K562 (cell line): ENCODE results near the gene RAB13. TPM values are rescaled to one million over a fixed set of nuclear protein-coding genes. Genes with fewer than 3 reads are reported as not detected.

Source experiments
- ARID2 ChIP-seq: fragments of 450-650 bp; IDR thresholded peaks from 2 replicates; pipeline ENCODE4 v1.6.1; 2017; ENCODE audit warnings: antibody characterized with exemption, mild to moderate bottlenecking
- ASH1L ChIP-seq: fragments of 450-650 bp; IDR thresholded peaks from 2 replicates; pipeline ENCODE4 v1.6.1; 2018; ENCODE audit warnings: borderline replicate concordance, mild to moderate bottlenecking, low read depth; ENCODE audit not compliant: partially characterized antibody
- BRD9 ChIP-seq: fragments of 450-650 bp; IDR thresholded peaks from 2 replicates; pipeline ENCODE4 v1.6.1; 2018; ENCODE audit warnings: low read depth; ENCODE audit not compliant: partially characterized antibody
- EZH2 ChIP-seq: IDR thresholded peaks from 2 replicates; pipeline ENCODE4 v1.6.1; 2012; ENCODE audit warnings: low read depth, mild to moderate bottlenecking, inconsistent platforms, low read length, borderline replicate concordance
- HDGF ChIP-seq: fragments of 450-650 bp; IDR thresholded peaks from 2 replicates; pipeline ENCODE4 v1.6.1; 2016
- HIVEP1 ChIP-seq: fragments of 250-450 bp; sonication (Bioruptor Pico); IDR thresholded peaks from 2 replicates; pipeline ENCODE4 v1.4.0; 2020; ENCODE audit warnings: mild to moderate bottlenecking
- HMG20B ChIP-seq: fragments of 250-450 bp; sonication (Bioruptor Pico); IDR thresholded peaks from 2 replicates; pipeline ENCODE4 v1.5.0; 2021; ENCODE audit warnings: mild to moderate bottlenecking
- SMARCB1 ChIP-seq: IDR thresholded peaks from 2 replicates; pipeline ENCODE4 v1.6.1; 2011; ENCODE audit warnings: improper control_type of control experiment, low read depth; ENCODE audit not compliant: insufficient read length
- SOX6 ChIP-seq: fragments of 450-650 bp; IDR thresholded peaks from 2 replicates; pipeline ENCODE4 v1.6.1; 2014; ENCODE audit warnings: mild to moderate bottlenecking
- SREBF1 ChIP-seq: fragments of 150-350 bp; IDR thresholded peaks from 2 replicates; pipeline ENCODE4 v1.6.1; 2014; ENCODE audit warnings: antibody characterized with exemption, low read depth, low read length, borderline replicate concordance
- XRCC5 ChIP-seq: fragments of 200-400 bp; formaldehyde crosslinking; IDR thresholded peaks from 2 replicates; pipeline ENCODE4 v1.6.1; 2017; ENCODE audit warnings: low read depth, mild to moderate bottlenecking, low read length
- ZFPM2 ChIP-seq: fragments of 250-450 bp; sonication (Bioruptor Pico); IDR thresholded peaks from 2 replicates; pipeline ENCODE4 v1.5.1; 2022; ENCODE audit warnings: mild to moderate bottlenecking
- ZNF133 ChIP-seq: fragments of 250-450 bp; sonication (Bioruptor Pico); IDR thresholded peaks from 2 replicates; pipeline ENCODE4 v1.4.0; 2020; ENCODE audit warnings: mild to moderate bottlenecking
- ZNF165 ChIP-seq: fragments of 250-450 bp; sonication (Bioruptor Pico); IDR thresholded peaks from 2 replicates; pipeline ENCODE4 v1.4.0; 2020; ENCODE audit warnings: borderline replicate concordance
- ZNF444 ChIP-seq: fragments of 250-450 bp; sonication (Bioruptor Pico); IDR thresholded peaks from 2 replicates; pipeline ENCODE4 v1.4.0; 2020; ENCODE audit warnings: mild to moderate bottlenecking, moderate library complexity
- ZZZ3 ChIP-seq: fragments of 450-650 bp; IDR thresholded peaks from 2 replicates; pipeline ENCODE4 v1.6.1; 2016; ENCODE audit warnings: antibody characterized with exemption, mild to moderate bottlenecking, moderate library complexity
- polyA plus RNA-seq, 8 experiments: library from polyadenylated mRNA; depleted of rRNA in 4 of 8; stranded (reverse) in 5 of 8; unstranded in 3 of 8; fragments of >200 nt; fragmentation: Nextera tagmentation in 2 of 8; fragmentation: Illumina TruSeq in 1 of 8; extraction: Ambion mirVana in 2 of 8; extraction: Trizol in 1 of 8; gene quantifications; 2 replicates each; pipeline versions ENCODE4 v1.2.1 to v1.2.3, GENCODE V29; 2011 to 2014; ENCODE audit warnings: inconsistent platforms in 1 of 8, missing spikeins in 1 of 8
- total RNA-seq, 7 experiments: library from RNA; depleted of rRNA in 6 of 7; stranded (reverse); fragments of >200 nt in 6 of 7; fragmentation: Illumina TruSeq in 2 of 7; extraction: Trizol in 2 of 7; gene quantifications; 2 replicates each; pipeline versions ENCODE4 v1.2.1 to v1.2.3, GENCODE V29; 2011 to 2021; ENCODE audit warnings: low replicate concordance in 1 of 7
- TF ChIP-seq, protein P1 (sequence below): fragments of 250-450 bp; sonication (Bioruptor Pico); IDR thresholded peaks from 2 replicates; pipeline ENCODE4 v1.5.0; 2020; ENCODE audit warnings: mild to moderate bottlenecking, borderline replicate concordance
- TF ChIP-seq, protein P2 (sequence below): sonication (generic); formaldehyde crosslinking; IDR thresholded peaks from 2 replicates; pipeline ENCODE4 v1.9.0; 2022; ENCODE audit warnings: mild to moderate bottlenecking, missing genetic modification reagents
- TF ChIP-seq, protein P3 (sequence below): sonication (generic); formaldehyde crosslinking; IDR thresholded peaks from 2 replicates; pipeline ENCODE4 v1.5.0; 2020; ENCODE audit warnings: missing genetic modification reagents
- TF ChIP-seq, protein P4 (sequence below): IDR thresholded peaks from 2 replicates; pipeline ENCODE4 v1.6.1; 2011; ENCODE audit not compliant: insufficient read length; ENCODE audit errors: extremely low read depth
- TF ChIP-seq, protein P5 (sequence below): fragments of 250-450 bp; sonication (Bioruptor Pico); IDR thresholded peaks from 2 replicates; pipeline ENCODE4 v1.5.0; 2020; ENCODE audit warnings: mild to moderate bottlenecking
- TF ChIP-seq, protein P6 (sequence below): fragments of 250-450 bp; sonication (Bioruptor Pico); IDR thresholded peaks from 2 replicates; pipeline ENCODE4 v1.9.0; 2021; ENCODE audit warnings: mild to moderate bottlenecking

RAB13 gene
- total and polyA plus RNA-seq, 9 of the 15 experiments (the other 6 are each of a cell fraction or from before 2014, with no cell fraction given), result 22.3 to 100 (median 39.8) TPM

DNA sequence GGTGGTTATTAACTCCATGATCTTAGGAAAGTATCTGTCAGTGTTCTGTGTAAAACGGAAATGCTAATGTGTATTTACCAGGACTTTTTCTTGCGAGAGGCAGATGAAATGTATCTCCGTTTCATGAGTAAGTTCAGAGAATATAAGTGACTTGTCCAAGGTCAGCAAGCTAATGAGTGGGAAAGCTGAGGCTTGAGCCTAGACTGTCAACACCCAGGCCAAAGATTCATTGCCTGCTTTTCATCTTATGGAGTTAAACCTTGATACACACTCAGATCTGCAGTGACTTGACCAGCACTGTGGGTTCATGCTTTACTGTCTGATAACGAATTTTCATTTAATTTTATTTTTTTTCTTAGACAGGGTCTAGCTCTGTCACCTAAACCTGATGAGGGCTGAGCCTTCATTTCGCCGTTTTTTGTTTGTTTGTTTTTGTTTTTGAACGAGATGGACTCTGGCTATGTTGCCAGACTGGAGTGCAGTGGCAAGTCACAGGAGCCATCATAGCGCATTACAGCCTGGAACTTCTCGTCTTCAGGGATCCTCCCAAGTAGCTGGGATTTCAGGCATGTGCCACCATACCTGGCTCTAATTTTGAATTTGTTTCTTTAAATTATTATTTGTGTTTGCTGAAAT is 7.7 kb downstream of the RAB13 start (continued):
- TF ChIP-seq, protein P1, sequence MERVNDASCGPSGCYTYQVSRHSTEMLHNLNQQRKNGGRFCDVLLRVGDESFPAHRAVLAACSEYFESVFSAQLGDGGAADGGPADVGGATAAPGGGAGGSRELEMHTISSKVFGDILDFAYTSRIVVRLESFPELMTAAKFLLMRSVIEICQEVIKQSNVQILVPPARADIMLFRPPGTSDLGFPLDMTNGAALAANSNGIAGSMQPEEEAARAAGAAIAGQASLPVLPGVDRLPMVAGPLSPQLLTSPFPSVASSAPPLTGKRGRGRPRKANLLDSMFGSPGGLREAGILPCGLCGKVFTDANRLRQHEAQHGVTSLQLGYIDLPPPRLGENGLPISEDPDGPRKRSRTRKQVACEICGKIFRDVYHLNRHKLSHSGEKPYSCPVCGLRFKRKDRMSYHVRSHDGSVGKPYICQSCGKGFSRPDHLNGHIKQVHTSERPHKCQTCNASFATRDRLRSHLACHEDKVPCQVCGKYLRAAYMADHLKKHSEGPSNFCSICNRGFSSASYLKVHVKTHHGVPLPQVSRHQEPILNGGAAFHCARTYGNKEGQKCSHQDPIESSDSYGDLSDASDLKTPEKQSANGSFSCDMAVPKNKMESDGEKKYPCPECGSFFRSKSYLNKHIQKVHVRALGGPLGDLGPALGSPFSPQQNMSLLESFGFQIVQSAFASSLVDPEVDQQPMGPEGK (CRISPR knock-in tag), result no peak
- TF ChIP-seq, protein P2, sequence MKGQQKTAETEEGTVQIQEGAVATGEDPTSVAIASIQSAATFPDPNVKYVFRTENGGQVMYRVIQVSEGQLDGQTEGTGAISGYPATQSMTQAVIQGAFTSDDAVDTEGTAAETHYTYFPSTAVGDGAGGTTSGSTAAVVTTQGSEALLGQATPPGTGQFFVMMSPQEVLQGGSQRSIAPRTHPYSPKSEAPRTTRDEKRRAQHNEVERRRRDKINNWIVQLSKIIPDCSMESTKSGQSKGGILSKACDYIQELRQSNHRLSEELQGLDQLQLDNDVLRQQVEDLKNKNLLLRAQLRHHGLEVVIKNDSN (CRISPR knock-in tag), result no peak
- TF ChIP-seq SMARCB1, result no peak
- no peak for TF ChIP-seq ZFPM2 (CRISPR knock-in tag)
- no peak for TF ChIP-seq BRD9
- peak; percentile 32; the same call in 1 of the 2 replicates for TF ChIP-seq ARID2
- TF ChIP-seq HDGF, result no peak
- no peak for TF ChIP-seq ZNF133 (CRISPR knock-in tag)
- TF ChIP-seq HMG20B (CRISPR knock-in tag), result no peak
- TF ChIP-seq ZNF444, result no peak
- TF ChIP-seq, protein P3, sequence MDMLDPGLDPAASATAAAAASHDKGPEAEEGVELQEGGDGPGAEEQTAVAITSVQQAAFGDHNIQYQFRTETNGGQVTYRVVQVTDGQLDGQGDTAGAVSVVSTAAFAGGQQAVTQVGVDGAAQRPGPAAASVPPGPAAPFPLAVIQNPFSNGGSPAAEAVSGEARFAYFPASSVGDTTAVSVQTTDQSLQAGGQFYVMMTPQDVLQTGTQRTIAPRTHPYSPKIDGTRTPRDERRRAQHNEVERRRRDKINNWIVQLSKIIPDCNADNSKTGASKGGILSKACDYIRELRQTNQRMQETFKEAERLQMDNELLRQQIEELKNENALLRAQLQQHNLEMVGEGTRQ (CRISPR knock-in tag), result no peak
- TF ChIP-seq, protein P4, sequence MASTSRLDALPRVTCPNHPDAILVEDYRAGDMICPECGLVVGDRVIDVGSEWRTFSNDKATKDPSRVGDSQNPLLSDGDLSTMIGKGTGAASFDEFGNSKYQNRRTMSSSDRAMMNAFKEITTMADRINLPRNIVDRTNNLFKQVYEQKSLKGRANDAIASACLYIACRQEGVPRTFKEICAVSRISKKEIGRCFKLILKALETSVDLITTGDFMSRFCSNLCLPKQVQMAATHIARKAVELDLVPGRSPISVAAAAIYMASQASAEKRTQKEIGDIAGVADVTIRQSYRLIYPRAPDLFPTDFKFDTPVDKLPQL, result no peak
- TF ChIP-seq, protein P5, sequence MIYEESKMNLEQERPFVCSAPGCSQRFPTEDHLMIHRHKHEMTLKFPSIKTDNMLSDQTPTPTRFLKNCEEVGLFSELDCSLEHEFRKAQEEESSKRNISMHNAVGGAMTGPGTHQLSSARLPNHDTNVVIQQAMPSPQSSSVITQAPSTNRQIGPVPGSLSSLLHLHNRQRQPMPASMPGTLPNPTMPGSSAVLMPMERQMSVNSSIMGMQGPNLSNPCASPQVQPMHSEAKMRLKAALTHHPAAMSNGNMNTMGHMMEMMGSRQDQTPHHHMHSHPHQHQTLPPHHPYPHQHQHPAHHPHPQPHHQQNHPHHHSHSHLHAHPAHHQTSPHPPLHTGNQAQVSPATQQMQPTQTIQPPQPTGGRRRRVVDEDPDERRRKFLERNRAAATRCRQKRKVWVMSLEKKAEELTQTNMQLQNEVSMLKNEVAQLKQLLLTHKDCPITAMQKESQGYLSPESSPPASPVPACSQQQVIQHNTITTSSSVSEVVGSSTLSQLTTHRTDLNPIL (CRISPR knock-in tag), result no peak
- no peak for TF ChIP-seq ZNF165 (CRISPR knock-in tag)
- TF ChIP-seq, protein P6, sequence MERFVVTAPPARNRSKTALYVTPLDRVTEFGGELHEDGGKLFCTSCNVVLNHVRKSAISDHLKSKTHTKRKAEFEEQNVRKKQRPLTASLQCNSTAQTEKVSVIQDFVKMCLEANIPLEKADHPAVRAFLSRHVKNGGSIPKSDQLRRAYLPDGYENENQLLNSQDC (CRISPR knock-in tag), result 0 out of 2 replicates have a peak, but pooled peaks have one; percentile 10
- no peak for TF ChIP-seq ZZZ3
- no peak for TF ChIP-seq XRCC5
- TF ChIP-seq HIVEP1 (CRISPR knock-in tag), result no peak
- TF ChIP-seq EZH2, result no peak
- TF ChIP-seq ASH1L, result no peak
- TF ChIP-seq SOX6, result no peak
- no peak for TF ChIP-seq SREBF1
